ENCODE results near the gene MAPK7. TPM values are rescaled to one million over a fixed set of nuclear protein-coding genes. Genes with fewer than 3 reads are reported as not detected.

MAPK7 gene
- total and polyA plus RNA-seq, 2 experiments from 2014 or later: 21.2 to 28.6 TPM

DNA sequence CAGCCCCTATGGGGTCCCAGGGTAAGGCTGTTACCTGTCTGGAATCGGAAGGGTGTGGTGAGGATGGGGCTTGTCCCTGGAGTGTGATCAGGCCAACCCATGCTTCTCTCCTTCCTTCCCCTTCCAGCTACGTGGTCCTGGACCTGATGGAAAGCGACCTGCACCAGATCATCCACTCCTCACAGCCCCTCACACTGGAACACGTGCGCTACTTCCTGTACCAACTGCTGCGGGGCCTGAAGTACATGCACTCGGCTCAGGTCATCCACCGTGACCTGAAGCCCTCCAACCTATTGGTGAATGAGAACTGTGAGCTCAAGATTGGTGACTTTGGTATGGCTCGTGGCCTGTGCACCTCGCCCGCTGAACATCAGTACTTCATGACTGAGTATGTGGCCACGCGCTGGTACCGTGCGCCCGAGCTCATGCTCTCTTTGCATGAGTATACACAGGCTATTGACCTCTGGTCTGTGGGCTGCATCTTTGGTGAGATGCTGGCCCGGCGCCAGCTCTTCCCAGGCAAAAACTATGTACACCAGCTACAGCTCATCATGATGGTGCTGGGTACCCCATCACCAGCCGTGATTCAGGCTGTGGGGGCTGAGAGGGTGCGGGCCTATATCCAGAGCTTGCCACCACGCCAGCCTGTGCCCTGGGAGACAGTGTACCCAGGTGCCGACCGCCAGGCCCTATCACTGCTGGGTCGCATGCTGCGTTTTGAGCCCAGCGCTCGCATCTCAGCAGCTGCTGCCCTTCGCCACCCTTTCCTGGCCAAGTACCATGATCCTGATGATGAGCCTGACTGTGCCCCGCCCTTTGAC, 2.4 kb downstream of the MAPK7 start:
- Histone ChIP-seq H3K4me1 (ENCODE audit: insufficient read depth) (peaks cover 35% of the 10 kb centered on the region), H3K9me2 (ENCODE audit: insufficient read depth) (no peaks in the 10 kb centered on the region), H3K27me3 (replicated peaks; ENCODE audit: insufficient read depth) (no peaks in the 10 kb centered on the region), H3K79me2 (ENCODE audit: insufficient read depth) (peaks cover 56% of the 10 kb centered on the region), H3K4me2 (ENCODE audit: unreplicated experiment) (no peak overlapping the region), H3K36me3 (ENCODE audit: low read depth) (peaks cover 20% of the 10 kb centered on the region; the same call in 1 of the 2 replicates), H3K4me3 (no peak overlapping the region), H3K27ac (no peak overlapping the region), H3K9me3 (ENCODE audit: low read depth) (no peaks in the 10 kb centered on the region), H2AFZ (no peak overlapping the region), H4K20me1 (ENCODE audit: insufficient read depth) (no peaks in the 10 kb centered on the region), H3F3A (ENCODE audit: insufficient read depth) (peaks cover 32% of the 10 kb centered on the region), H3K9ac (no peak overlapping the region)
- WGBS, 2 experiments (ENCODE audit: low coverage in 1 of 2, low lambda C conversion rate in 2 of 2, missing lambda C conversion rate in 2 of 2): 85 to 87% methylated on average over 27 to 29 of the region's 29 CpGs
- no peak for TF ChIP-seq EZH2 (IDR thresholded peaks at IDR 0.05; ENCODE audit: insufficient read depth, poor library complexity, severe bottlenecking)
- TF ChIP-seq EZH2phosphoT487 (IDR thresholded peaks at IDR 0.05; ENCODE audit: insufficient read depth, low read depth): no peak
- DNase-seq: no peak
- in situ Hi-C loops (cut with MboI): no loop called here

GRCh38 chr17:19381361-19381740, 3.1 kb downstream of the MAPK7 start:
- Histone ChIP-seq H3K9me2 (ENCODE audit: insufficient read depth) (no peaks in the 10 kb centered on the region), H3K4me1 (ENCODE audit: insufficient read depth) (peaks cover 42% of the 10 kb centered on the region), H3K4me2 (ENCODE audit: unreplicated experiment) (no peak overlapping the region), H3K27ac (no peak overlapping the region), H3K36me3 (ENCODE audit: low read depth) (peaks cover 20% of the 10 kb centered on the region; the same call in 1 of the 2 replicates), H4K20me1 (ENCODE audit: insufficient read depth) (no peaks in the 10 kb centered on the region), H3K4me3 (no peak overlapping the region), H2AFZ (no peak overlapping the region), H3K79me2 (ENCODE audit: insufficient read depth) (peaks cover 49% of the 10 kb centered on the region), H3K9me3 (ENCODE audit: low read depth) (no peaks in the 10 kb centered on the region), H3K9ac (no peak overlapping the region), H3F3A (ENCODE audit: insufficient read depth) (peaks cover 39% of the 10 kb centered on the region), H3K27me3 (replicated peaks; ENCODE audit: insufficient read depth) (no peaks in the 10 kb centered on the region)
- TF ChIP-seq EZH2 (IDR thresholded peaks at IDR 0.05; ENCODE audit: insufficient read depth, poor library complexity, severe bottlenecking) (no peak), EZH2phosphoT487 (IDR thresholded peaks at IDR 0.05; ENCODE audit: insufficient read depth, low read depth) (no peak)
- WGBS, 2 experiments (ENCODE audit: low coverage in 1 of 2, low lambda C conversion rate in 2 of 2, missing lambda C conversion rate in 2 of 2): 92 to 96% methylated on average over 6 to 7 of the region's 7 CpGs
- DNase-seq: no peak
- in situ Hi-C loops (cut with MboI): no loop called here

GRCh38 chr17:19381741-19382444, 3.6 kb downstream of the MAPK7 start:
- Histone ChIP-seq H2AFZ (no peak overlapping the region), H3K4me3 (no peak overlapping the region), H3K27me3 (replicated peaks; ENCODE audit: insufficient read depth) (no peaks in the 10 kb centered on the region), H3K4me1 (ENCODE audit: insufficient read depth) (peaks cover 40% of the 10 kb centered on the region), H3K4me2 (ENCODE audit: unreplicated experiment) (no peak overlapping the region), H3K9me3 (ENCODE audit: low read depth) (no peaks in the 10 kb centered on the region), H3F3A (ENCODE audit: insufficient read depth) (peaks cover 36% of the 10 kb centered on the region), H3K79me2 (ENCODE audit: insufficient read depth) (peaks cover 49% of the 10 kb centered on the region), H3K9me2 (ENCODE audit: insufficient read depth) (no peaks in the 10 kb centered on the region), H3K27ac (no peak overlapping the region), H4K20me1 (ENCODE audit: insufficient read depth) (no peaks in the 10 kb centered on the region), H3K36me3 (ENCODE audit: low read depth) (peaks cover 20% of the 10 kb centered on the region; the same call in 1 of the 2 replicates), H3K9ac (no peak overlapping the region)
- 95 to 96% methylated on average over 20 to 31 of the region's 31 CpGs for WGBS, 2 experiments (ENCODE audit: low coverage in 1 of 2, low lambda C conversion rate in 2 of 2, missing lambda C conversion rate in 2 of 2)
- in situ Hi-C loops (cut with MboI): no loop called here
- TF ChIP-seq EZH2phosphoT487 (IDR thresholded peaks at IDR 0.05; ENCODE audit: insufficient read depth, low read depth) (no peak), EZH2 (IDR thresholded peaks at IDR 0.05; ENCODE audit: insufficient read depth, poor library complexity, severe bottlenecking) (no peak)
- no peak for DNase-seq

DNA sequence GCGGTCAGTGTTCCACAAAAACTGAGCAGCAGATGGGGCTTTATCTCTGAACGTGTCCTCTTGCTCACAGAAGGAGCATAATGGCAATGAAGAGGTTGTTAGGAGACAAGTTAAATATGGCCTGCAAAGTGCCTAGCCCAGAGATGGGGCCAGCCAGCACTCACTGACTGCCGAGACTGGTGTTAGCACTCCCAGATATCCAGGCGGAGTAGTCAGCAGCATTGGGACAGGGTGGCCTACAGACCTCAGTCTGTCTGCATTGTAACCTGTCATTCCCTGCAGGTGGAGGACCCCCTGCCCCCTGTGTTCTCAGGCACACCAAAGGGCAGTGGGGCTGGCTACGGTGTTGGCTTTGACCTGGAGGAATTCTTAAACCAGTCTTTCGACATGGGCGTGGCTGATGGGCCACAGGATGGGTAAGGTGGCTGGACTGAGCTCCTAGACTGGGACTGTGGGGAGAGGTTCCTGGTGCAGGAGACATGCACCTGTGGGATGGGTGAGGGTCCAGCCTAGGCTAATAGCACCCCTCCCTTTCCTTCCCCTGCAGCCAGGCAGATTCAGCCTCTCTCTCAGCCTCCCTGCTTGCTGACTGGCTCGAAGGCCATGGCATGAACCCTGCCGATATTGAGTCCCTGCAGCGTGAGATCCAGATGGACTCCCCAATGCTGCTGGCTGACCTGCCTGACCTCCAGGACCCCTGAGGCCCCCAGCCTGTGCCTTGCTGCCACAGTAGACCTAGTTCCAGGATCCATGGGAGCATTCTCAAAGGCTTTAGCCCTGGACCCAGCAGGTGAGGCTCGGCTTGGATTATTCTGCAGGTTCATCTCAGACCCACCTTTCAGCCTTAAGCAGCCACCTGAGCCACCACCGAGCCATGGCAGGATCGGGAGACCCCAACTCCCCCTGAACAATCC, 4.5 kb downstream of the MAPK7 start:
- Histone ChIP-seq H4K20me1 (ENCODE audit: insufficient read depth) (no peaks in the 10 kb centered on the region), H3K9ac (no peak overlapping the region), H2AFZ (no peak overlapping the region), H3K27ac (no peak overlapping the region), H3K4me1 (ENCODE audit: insufficient read depth) (peaks cover 44% of the 10 kb centered on the region), H3K79me2 (ENCODE audit: insufficient read depth) (peaks cover 49% of the 10 kb centered on the region), H3K9me3 (ENCODE audit: low read depth) (no peaks in the 10 kb centered on the region), H3K4me3 (no peak overlapping the region), H3F3A (ENCODE audit: insufficient read depth) (peaks cover 30% of the 10 kb centered on the region), H3K9me2 (ENCODE audit: insufficient read depth) (no peaks in the 10 kb centered on the region), H3K4me2 (ENCODE audit: unreplicated experiment) (no peak overlapping the region), H3K27me3 (replicated peaks; ENCODE audit: insufficient read depth) (no peaks in the 10 kb centered on the region), H3K36me3 (ENCODE audit: low read depth) (peaks cover 20% of the 10 kb centered on the region; the same call in 1 of the 2 replicates)
- no peak for DNase-seq
- in situ Hi-C loops (cut with MboI): no loop called here
- TF ChIP-seq EZH2 (IDR thresholded peaks at IDR 0.05; ENCODE audit: insufficient read depth, poor library complexity, severe bottlenecking) (no peak), EZH2phosphoT487 (IDR thresholded peaks at IDR 0.05; ENCODE audit: insufficient read depth, low read depth) (no peak)
- 77 to 79% methylated on average over 13 of the region's 13 CpGs for WGBS, 2 experiments (ENCODE audit: low coverage in 1 of 2, low lambda C conversion rate in 2 of 2, missing lambda C conversion rate in 2 of 2)

All from GM23248 (cell line).